ENCODE results near the gene LILRA6.
"Not testable (repeated sequence)": the region's sequence is repeated elsewhere in the genome, so short reads cannot be mapped to it uniquely, and the experiment has no call there.

LILRA6 gene

DNA sequence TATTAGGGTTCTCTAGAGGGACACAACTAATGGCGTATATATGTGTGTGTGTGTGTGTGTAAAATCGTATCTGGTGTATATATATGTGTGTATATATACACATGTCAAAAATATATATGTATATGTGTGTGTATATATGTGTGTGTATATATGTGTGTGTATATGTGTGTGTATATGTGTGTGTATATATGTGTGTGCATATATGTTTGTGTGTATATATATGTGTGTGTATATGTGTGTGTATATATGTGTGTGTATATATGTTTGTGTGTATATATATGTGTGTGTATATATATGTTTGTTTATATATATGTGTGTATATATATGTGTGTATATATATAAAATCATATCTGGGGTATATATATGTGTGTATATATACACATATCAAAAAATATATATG is 19.9 kb upstream of the LILRA6 start:
- no peak for DNase-seq (ENCODE audit: low read depth)

GRCh38 chr19:54262066-54262465 is 19.5 kb upstream of the LILRA6 start:
- no peak for DNase-seq (ENCODE audit: low read depth)

- no peak for DNase-seq (ENCODE audit: low read depth)
Observed at GRCh38 chr19:54257116-54257480, 14.5 kb upstream of the LILRA6 start, which contains the start of gene LILRB5. Gene LILRB5 (minus strand): TSS chr19:54257273. CDS start chr19:54257193, 80 bp downstream.

GRCh38 chr19:54256250-54257115 is 13.9 kb upstream of the LILRA6 start:
- no peak for DNase-seq (ENCODE audit: low read depth)

DNA sequence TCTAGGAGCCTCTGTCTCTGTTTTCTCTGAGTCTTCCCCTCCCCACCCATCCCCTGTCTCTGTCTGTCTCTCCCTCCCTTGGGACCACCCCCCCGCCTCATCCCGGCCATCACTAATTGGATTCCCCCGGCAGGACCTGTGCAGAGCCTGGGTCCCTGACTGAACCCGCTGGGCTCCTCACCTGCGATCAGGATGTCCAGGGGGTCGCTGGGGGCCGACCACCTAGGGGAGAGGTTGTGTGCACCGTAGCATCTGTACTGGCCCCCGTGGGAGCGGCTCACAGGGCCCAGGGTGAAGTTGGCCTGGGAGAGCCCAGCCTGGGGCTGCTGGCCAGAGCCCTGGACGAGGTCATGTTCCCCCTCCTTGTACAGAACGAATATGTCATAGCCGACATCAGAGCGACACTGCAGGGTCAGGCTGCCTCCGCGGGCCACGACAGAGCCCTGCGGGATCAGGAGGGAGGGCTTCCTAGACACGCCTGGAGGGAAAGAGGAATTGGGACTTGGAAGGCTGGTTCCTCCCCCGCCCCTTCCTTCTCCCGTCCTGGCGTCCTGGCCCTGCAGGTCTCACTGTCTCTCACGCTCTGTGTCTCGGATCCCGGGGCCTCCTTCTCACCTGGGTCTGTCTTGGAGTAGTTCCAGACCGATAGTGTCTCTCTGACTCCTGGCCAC is 12.7 kb upstream of the LILRA6 start:
- DNase-seq (ENCODE audit: low read depth) = no peak

- no peak for DNase-seq (ENCODE audit: low read depth)
Observed at GRCh38 chr19:54254195-54254906, 11.8 kb upstream of the LILRA6 start.

DNA sequence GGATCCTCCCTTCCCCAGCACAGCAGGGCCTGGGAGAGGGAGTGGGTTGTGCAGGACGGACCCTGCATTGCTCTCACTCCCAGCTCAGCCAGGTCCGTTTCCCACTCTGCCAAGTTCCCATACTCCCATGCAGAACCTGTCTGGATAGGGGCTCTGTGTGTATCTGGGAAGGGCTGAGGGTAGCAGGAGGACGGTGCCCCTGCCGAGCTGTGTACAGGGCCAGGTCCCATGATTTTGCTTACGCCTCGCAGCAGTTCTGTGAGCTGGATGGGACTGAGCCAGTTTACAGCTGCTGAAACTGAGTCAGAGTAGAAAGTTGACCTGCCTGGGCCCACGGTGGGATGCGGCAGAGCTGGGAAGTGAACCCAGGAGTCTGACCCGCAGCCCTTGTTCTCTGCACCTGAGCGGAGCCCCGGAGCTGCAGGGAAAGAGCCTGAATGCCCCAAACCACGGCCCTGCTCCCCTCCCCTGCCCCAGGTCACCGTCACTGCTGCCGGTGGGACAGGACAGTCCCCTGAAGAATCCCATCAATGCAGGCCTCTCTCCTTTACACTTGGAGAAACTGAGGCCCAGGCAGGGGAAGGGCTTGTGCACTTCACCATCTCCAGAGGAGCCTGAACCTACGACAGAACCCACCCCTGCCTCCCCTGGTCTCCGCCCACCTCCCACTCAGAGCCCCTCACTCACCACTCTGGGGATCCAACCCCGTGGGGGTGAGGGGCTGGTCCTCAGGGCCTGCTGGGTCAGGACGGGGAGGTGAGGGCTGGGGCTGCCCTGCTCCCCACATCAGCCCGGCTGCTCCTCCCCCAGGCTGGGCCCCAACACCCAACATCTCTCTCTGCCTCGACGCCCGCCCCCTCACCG is 11.0 kb upstream of the LILRA6 start:
- no peak for DNase-seq (ENCODE audit: low read depth)

DNA sequence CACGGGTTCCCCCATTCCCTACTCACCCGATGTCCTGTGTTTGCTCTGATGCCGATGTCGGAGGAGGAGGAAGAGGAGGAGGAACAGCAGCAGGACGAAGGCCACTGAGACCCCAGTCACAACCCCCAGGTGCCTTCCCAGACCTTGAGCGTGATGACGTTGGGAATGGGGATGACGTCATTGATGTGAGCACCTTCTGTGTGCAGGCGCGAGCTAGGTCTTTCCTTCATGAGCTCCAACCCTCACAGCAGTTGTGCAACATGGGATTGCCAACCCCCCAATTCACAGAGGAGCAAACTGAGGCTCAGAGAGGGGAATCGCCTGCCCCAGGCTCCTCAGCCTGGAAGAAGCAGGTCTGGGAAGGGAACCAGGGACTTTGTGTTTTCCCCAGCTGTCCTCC is 10.3 kb upstream of the LILRA6 start:
- DNase-seq (ENCODE audit: low read depth) = no peak

DNA sequence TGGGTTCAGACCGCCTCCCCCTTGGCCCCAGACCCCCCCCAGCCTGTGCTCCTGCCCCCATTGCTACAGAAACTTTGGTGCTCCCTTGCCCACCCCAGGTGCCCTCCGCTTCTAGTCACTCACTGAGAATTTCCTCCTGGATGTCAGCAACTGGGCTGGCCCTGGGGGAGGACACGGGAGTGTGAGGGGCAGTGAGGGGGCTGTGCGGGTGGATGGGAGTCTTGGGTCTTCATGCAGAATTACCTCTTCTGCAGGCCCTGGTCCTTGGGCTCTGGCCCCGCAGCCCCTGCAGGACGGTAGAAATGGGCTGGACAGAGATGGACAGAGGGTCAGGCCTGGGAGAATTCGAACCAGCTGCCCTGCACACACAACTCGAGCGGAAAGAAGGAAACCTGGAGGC is 9.7 kb upstream of the LILRA6 start:
- no peak for DNase-seq (ENCODE audit: low read depth)

GRCh38 chr19:54248016-54248601 is 5.5 kb upstream of the LILRA6 start:
- no peak for DNase-seq (ENCODE audit: low read depth)

DNA sequence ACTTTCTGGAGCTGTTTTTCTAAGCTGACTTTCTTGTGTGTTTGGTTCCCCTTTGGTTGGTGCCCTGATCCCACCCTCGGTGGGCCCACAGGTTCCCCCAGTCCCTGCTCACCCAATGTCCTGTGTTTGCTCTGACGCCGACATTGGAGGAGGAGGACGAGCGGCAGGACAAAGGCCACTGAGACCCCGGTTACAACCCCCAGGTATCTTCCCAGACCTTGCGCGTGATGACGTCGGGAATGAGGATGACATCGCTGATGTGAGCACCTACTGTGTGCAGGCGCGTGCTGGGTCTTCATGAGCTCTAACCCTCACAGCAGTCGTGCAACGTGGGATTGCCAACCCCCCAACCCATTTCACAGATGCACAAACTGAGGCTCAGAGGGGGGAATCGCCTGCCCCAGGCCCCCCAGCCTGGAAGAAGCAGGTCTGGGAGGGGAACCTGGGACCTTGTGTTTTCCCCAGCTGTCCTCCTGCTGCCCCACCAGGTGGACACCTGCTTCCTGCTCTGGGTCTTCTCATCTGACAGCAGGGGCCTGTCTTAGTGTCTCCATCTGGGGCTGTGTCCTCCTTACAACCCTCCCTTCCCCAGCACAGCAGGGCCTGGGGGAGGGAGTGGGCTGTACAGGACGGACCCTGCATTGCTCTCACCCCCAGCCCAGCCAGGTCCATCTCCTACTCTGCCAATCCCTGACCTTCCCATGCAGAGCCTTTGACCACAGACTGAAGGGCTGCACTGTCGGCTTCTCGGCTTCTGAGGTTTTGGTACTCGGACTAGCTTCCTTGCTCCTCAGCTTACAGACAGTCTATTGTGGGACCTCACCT is 4.7 kb upstream of the LILRA6 start:
- DNase-seq (ENCODE audit: low read depth) = no peak

- DNase-seq (ENCODE audit: low read depth) = no peak
Observed at GRCh38 chr19:54245936-54246335, 3.3 kb upstream of the LILRA6 start.

GRCh38 chr19:54243809-54244208 is 1.2 kb upstream of the LILRA6 start:
- DNase-seq (ENCODE audit: low read depth) = not testable (repeated sequence)

DNA sequence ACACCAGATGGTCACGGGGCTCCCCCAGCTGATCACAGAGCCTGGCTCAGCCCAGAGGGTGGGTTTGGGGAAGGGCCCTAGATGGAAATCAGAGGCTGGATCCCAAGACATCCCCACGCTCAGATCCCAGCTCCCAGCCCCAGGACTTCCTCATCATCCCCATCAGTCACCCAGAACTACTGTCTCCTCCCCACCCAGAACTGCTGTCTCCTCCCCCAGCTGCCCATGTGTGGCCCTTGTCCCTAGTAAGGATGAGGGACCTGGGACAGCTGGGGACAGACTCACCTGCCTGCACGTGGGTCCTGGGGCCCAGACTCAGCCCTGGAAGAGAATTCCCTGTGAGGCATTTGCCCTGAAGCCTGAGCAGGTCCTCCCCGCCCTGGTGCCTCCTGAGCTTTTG is 356 bp downstream of the LILRA6 start:
- DNase-seq (ENCODE audit: low read depth) = not testable (repeated sequence)

DNA sequence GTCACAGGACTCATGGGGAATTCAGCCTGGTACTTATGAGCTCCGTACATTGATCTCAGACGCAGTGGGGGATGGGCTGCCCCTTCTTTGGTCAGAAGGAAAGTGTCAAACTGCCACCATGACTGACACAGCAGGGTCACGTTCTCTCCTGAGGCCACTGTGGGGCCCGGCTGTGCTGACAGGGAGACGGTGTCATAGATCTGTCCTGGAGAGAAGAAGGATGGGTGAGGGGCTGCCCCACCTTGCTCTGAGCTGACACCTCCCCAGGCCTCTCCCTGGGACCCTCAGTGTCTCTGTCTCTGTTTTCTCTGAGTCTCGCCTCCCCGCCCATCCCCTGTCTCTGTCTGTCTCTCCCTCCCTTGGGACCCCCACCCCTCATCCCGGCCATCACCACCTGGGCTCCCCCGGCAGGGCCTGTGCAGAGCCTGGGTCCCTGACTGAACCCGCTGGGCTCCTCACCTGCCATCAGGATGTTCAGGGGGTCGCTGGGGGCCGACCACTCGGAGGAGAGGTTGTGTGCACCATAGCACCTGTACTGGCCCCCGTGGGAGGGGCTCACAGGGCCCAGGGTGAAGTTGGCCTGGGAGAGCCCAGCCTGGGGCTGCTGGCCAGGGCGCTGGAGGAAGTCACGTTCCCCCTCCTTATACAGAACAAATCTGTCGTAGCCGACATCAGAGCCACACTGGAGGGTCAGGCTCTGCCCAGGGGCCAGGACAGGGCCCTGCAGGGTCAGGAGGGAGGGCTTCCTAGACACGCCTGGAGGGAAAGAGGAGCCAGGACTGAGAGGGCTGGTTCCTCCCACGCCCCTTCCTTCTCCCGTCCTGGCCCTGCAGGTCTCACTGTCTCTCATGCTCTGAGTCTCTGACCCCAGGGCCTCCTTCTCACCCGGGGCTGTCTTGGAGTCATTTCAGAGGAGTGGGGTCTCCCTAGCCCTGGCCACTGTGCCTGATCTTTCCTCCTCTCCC is 1.9 kb downstream of the LILRA6 start:
- not testable (repeated sequence) for DNase-seq (ENCODE audit: low read depth)

DNA sequence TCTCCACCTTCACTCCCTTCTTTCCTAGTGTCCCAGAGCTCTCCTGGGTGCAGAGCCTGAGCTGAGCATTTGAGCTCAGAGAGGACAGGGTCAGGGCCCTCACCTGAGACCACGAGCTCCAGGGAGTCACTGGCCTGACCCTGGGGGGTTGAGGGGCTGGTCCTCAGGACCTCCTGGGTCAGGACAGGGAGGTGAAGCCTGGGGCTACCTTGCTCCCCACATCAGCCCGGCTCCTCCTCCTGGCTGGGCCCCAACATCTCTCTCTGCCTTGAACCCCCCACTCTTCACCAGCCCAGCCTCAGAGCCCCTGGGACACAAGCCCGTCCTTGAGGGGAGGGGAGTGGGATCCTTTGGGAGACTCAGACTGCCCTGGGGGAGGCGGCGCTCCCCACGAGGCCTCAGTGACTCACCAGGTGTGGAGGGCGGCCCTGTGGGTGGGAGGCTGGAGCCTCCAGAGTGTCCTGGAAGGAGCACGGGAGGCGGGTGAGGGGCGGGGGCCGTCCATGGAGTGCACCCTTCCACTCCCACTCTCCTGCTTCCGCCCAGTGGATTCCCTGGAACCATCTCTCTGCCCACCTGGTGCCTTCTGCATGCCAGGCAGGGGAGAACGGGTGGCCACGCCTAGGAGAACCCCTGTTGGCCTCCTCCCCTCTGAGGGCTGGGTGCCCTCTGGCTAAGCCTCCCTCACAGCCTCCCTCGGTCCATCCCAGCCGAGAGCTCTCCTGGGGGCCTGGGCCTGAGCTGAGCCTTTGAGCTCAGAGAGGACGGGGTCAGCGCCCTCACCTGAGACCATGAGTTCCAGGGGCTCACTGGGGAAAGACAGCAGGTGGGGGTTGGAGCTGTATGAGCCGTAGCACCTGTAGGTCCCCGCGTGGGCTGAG is 2.9 kb downstream of the LILRA6 start:
- DNase-seq (ENCODE audit: low read depth) = not testable (repeated sequence)

DNA sequence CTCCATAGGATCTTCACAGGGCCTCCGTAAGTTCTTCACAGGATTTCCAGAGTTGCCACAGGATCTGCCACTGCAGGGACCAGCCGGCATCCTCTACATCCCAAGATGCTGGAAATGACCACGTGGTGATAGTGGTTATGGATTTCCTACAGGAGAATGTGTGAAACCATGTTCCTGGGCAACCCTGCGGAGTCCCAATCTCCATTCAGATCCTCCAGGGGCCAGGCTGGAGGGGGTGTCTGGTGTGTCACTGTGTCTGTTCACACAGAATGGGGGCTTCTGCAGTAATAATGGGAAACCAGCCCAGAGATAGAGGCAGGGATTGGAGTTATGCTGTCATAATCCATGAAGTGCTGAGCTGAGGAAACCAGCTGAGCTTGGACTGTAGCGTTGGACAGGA is 8.6 kb downstream of the LILRA6 start:
- no peak for DNase-seq (ENCODE audit: low read depth)
